B cell (primary cell): Measurements from ENCODE around the gene PITPNM2. TPM values are rescaled to one million over a fixed set of nuclear protein-coding genes. Genes with fewer than 3 reads are reported as not detected.
A peak's percentile ranks its signal among the peaks of the same experiment; 100 is the strongest.

Source experiments
- ATAC-seq: fragments of 200-7000 bp; cut with Tn5 transposase; one replicate; pipeline ENCODE4 v1.10.0; 2021; ENCODE audit warnings: low read depth, mild to moderate bottlenecking, moderate number of reproducible peaks, moderate library complexity
- CTCF ChIA-PET: fragments of 350-600 bp; sonication (Branson Sonifier 250); formaldehyde crosslinking; loops from one replicate; lab custom pipeline; 2021; ENCODE audit warnings: antibody characterized with exemption, inconsistent platforms; lab: Charles Lee
- POLR2A ChIA-PET: fragments of 350-600 bp; sonication (Branson Sonifier 250); formaldehyde crosslinking; loops from one replicate; lab custom pipeline; 2021; ENCODE audit warnings: antibody characterized with exemption; lab: Charles Lee
- DNase-seq: peaks from one replicate; pipeline ENCODE4 v3.0.0; 2013
- H2AFZ ChIP-seq: 2 replicates; pipeline ENCODE4 v1.6.1; 2012; ENCODE audit warnings: mild to moderate bottlenecking, low read depth, low read length; ENCODE audit not compliant: insufficient read depth, poor library complexity, severe bottlenecking
- H3K27ac ChIP-seq, 2 donors: 1 replicate in 1 of 2; 2 replicates in 1 of 2; pipeline ENCODE4 v1.5.1; 2012 to 2013; ENCODE audit warnings: low read length in 2 of 2, mild to moderate bottlenecking in 2 of 2, moderate library complexity in 1 of 2
- H3K27me3 ChIP-seq, 4 experiments: fragments of 200-600 bp in 1 of 4; sonication (generic) in 1 of 4; replicated peaks in 1 of 4; 1 replicate in 2 of 4; 2 replicates in 2 of 4; pipeline versions ENCODE4 v1.6.1 to v1.7.0; 2013 to 2016; ENCODE audit warnings: low read length in 3 of 4, mild to moderate bottlenecking in 2 of 4, mixed read lengths in 1 of 4, moderate library complexity in 1 of 4; ENCODE audit not compliant: insufficient read depth in 4 of 4, control insufficient read depth in 3 of 4; ENCODE audit errors: control extremely low read depth in 1 of 4
- H3K36me3 ChIP-seq, 2 experiments: replicated peaks in 1 of 2; 1 replicate in 1 of 2; 2 replicates in 1 of 2; pipeline versions ENCODE4 v1.6.1 to v1.7.1; 2013; ENCODE audit warnings: low read length in 1 of 2; ENCODE audit not compliant: insufficient read depth in 2 of 2, control insufficient read depth in 1 of 2; ENCODE audit errors: control extremely low read depth in 1 of 2, extremely low read depth in 1 of 2
- H3K4me1 ChIP-seq, 2 donors: fragments of 200-600 bp in 1 of 2; sonication (generic) in 1 of 2; 1 replicate in 1 of 2; 2 replicates in 1 of 2; pipeline versions ENCODE4 v1.5.1 to v1.6.1; 2013 to 2017; ENCODE audit warnings: low read length in 2 of 2; ENCODE audit not compliant: control insufficient read depth in 2 of 2, insufficient read depth in 2 of 2
- H3K4me2 ChIP-seq: replicated peaks from 2 replicates; pipeline ENCODE3; 2012; ENCODE audit warnings: mild to moderate bottlenecking, low read depth, low read length; ENCODE audit not compliant: poor library complexity, severe bottlenecking
- H3K4me3 ChIP-seq, 5 experiments: fragments of 200-600 bp in 1 of 5; sonication (generic) in 1 of 5; 1 replicate in 3 of 5; 2 replicates in 2 of 5; pipeline versions ENCODE4 v1.5.1 to v1.7.0; 2011 to 2016; ENCODE audit warnings: low read length in 4 of 5, mild to moderate bottlenecking in 4 of 5, low read depth in 2 of 5, control low read depth in 1 of 5, moderate library complexity in 1 of 5; ENCODE audit not compliant: insufficient read depth in 1 of 5; ENCODE audit errors: control extremely low read depth in 1 of 5, extremely low read depth in 1 of 5
- H3K79me2 ChIP-seq: fragments of 200-600 bp; sonication (generic); one replicate; pipeline ENCODE4 v1.6.0; 2016; ENCODE audit warnings: low read length; ENCODE audit not compliant: control insufficient read depth, insufficient read depth
- H3K9ac ChIP-seq: fragments of 200-600 bp; sonication (generic); 2 replicates; pipeline ENCODE4 v1.6.1; 2017; ENCODE audit warnings: mild to moderate bottlenecking, low read length, moderate library complexity
- H3K9me3 ChIP-seq, 3 donors: one replicate each; pipeline versions ENCODE4 v1.6.1 to v1.7.1; 2013; ENCODE audit warnings: low read length in 2 of 3; ENCODE audit not compliant: control insufficient read depth in 2 of 3, insufficient read depth in 1 of 3; ENCODE audit errors: control extremely low read depth in 1 of 3
- H4K20me1 ChIP-seq: 2 replicates; pipeline ENCODE4 v1.6.0; 2012; ENCODE audit warnings: mild to moderate bottlenecking, low read length; ENCODE audit not compliant: insufficient read depth, control insufficient read depth, poor library complexity, severe bottlenecking
- H3K27ac Mint-ChIP-seq: one replicate; pipeline ENCODE4 v1.8.0; 2021; ENCODE audit warnings: mixed read lengths
- H3K27me3 Mint-ChIP-seq: one replicate; pipeline ENCODE4 v1.8.0; 2021; ENCODE audit warnings: mixed read lengths
- H3K4me1 Mint-ChIP-seq: one replicate; pipeline ENCODE4 v1.8.0; 2021; ENCODE audit warnings: mixed read lengths
- H3K4me3 Mint-ChIP-seq: one replicate; pipeline ENCODE4 v1.8.0; 2021; ENCODE audit warnings: mixed read lengths
- H3K9me3 Mint-ChIP-seq: one replicate; pipeline ENCODE4 v1.8.0; 2022; ENCODE audit warnings: mixed read lengths; ENCODE audit not compliant: insufficient read depth
- CTCF ChIP-seq: fragments of 200-600 bp; IDR thresholded peaks from one replicate; pipeline ENCODE4 v1.8.0; 2022; ENCODE audit warnings: antibody characterized with exemption, mild to moderate bottlenecking
- EZH2 ChIP-seq: IDR thresholded peaks from 2 replicates; pipeline ENCODE4 v1.6.1; 2012; ENCODE audit warnings: borderline replicate concordance, low read depth, mild to moderate bottlenecking, moderate library complexity, low read length; ENCODE audit not compliant: insufficient read depth, poor library complexity, severe bottlenecking
- WGBS: methylation state at CpG from one replicate; pipeline ENCODE4 v1.1.5; 2013; ENCODE audit warnings: missing lambda C conversion rate; ENCODE audit not compliant: insufficient coverage; 5-methylcytosine and 5-hydroxymethylcytosine counted together
- intact Hi-C: fragments of 100-400 bp; cut with micrococcal nuclease; formaldehyde crosslinking; loops from one replicate; pipeline ENCODE4 v1.10.0; 2022
- polyA plus RNA-seq: library from polyadenylated mRNA; depleted of rRNA; stranded (reverse); fragments of >200 nt; gene quantifications from 2 replicates; pipeline ENCODE4 v1.2.3, GENCODE V29; 2012
- total RNA-seq, 2 donors: library from RNA; stranded (reverse); fragments of 120-200 nt in 1 of 2; gene quantifications; 1 replicate in 1 of 2; 2 replicates in 1 of 2; pipeline versions ENCODE4 v1.2.3 to v1.2.4, GENCODE V29; 2013 to 2022

Gene PITPNM2
- total and polyA plus RNA-seq, 2 donors (not counting 1 experiment from before 2014, with no cell fraction given), result 9.6 to 28.6 TPM

- intact Hi-C loops, result loop anchor here (5.0 kb wide), 1 partner anchor 34 kb away; no protein-coding TSS in a partner anchor
- Histone ChIP-seq H3K79me2 (peaks cover 80% of the 10 kb centered on the region), H3K36me3 (peaks cover 0 to 3% of the 10 kb centered on the region in 2 experiments), H4K20me1 (no peaks in the 10 kb centered on the region), H3K27ac (no peak overlapping the region), H3K27me3 (no peaks in the 10 kb centered on the region), H3K4me2 (no peak overlapping the region), H2AFZ (no peak overlapping the region), H3K4me3 (no peak overlapping the region), H3K9me3 (no peaks in the 10 kb centered on the region), H3K4me1 (peaks cover 33 to 44% of the 10 kb centered on the region in 2 donors), H3K9ac (no peak overlapping the region)
- no peak for ATAC-seq
- Mint-ChIP-seq H3K27ac (peak overlapping the region; percentile 56), H3K9me3 (no peaks in the 10 kb centered on the region), H3K4me1 (peaks cover 47% of the 10 kb centered on the region), H3K4me3 (no peak overlapping the region), H3K27me3 (no peaks in the 10 kb centered on the region)
- CTCF ChIA-PET, result no interaction called here
- TF ChIP-seq EZH2, result no peak
- TF ChIP-seq CTCF, result no peak
- no peak for DNase-seq
- 98% methylated on average over 7 of the region's 7 CpGs for WGBS
- POLR2A ChIA-PET, result no interaction called here
Measured at GRCh38 chr12:123108682-123109066, 42.2 kb downstream of the PITPNM2 start.

- no peaks in the 10 kb centered on the region for H4K20me1 ChIP-seq
- DNase-seq (no peak), ATAC-seq (no peak)
- Mint-ChIP-seq H3K4me1 (peaks cover 44% of the 10 kb centered on the region), H3K4me3 (peak overlapping the region; percentile 23), H3K9me3 (no peaks in the 10 kb centered on the region), H3K27ac (peak overlapping the region; percentile 61), H3K27me3 (no peaks in the 10 kb centered on the region)
- H3K9ac ChIP-seq, result peak overlapping the region; percentile 44
- 98% methylated on average over 11 of the region's 13 CpGs for WGBS
- peak overlapping the region; percentile 74 to 81 for H3K27ac ChIP-seq
- ChIA-PET CTCF (interaction anchor here (1.2 to 2.0 kb wide), 4 partner anchors 24 to 65 kb away, joined by 3 to 13 read pairs (median 6); no protein-coding TSS in a partner anchor), POLR2A (interaction anchor here (1.2 to 1.7 kb wide), 2 partner anchors 7 to 126 kb away, joined by 3 to 6 read pairs; no protein-coding TSS in a partner anchor)
- H3K9me3 ChIP-seq, result no peaks in the 10 kb centered on the region
- intact Hi-C loops, result loop anchor here (1.0 to 5.0 kb wide), 2 partner anchors 32 to 34 kb away; no protein-coding TSS in a partner anchor
- TF ChIP-seq EZH2, result no peak
- TF ChIP-seq CTCF, result no peak
- peaks cover 0 to 3% of the 10 kb centered on the region in 2 experiments for H3K36me3 ChIP-seq
- H3K4me1 ChIP-seq, result peaks cover 28 to 38% of the 10 kb centered on the region in 2 donors
- H2AFZ ChIP-seq, result no peak overlapping the region
- peak overlapping the region; percentile 64 for H3K4me2 ChIP-seq
- peaks cover 77% of the 10 kb centered on the region for H3K79me2 ChIP-seq
- H3K4me3 ChIP-seq, result no peak overlapping the region
- no peaks in the 10 kb centered on the region for H3K27me3 ChIP-seq
Measured at GRCh38 chr12:123107926-123108681, 42.8 kb downstream of the PITPNM2 start.
